GM19372 (cell line): ENCODE data around the gene CERS1.
A peak's percentile ranks its signal among the peaks of the same experiment; 100 is the strongest.

Experiments
- ATAC-seq: cut with Tn5 transposase; IDR thresholded peaks from one replicate; pipeline ENCODE4 v1.9.1; 2021; ENCODE audit warnings: mild to moderate bottlenecking, low read depth, moderate library complexity; ENCODE audit not compliant: unreplicated experiment

The CERS1 gene

DNA sequence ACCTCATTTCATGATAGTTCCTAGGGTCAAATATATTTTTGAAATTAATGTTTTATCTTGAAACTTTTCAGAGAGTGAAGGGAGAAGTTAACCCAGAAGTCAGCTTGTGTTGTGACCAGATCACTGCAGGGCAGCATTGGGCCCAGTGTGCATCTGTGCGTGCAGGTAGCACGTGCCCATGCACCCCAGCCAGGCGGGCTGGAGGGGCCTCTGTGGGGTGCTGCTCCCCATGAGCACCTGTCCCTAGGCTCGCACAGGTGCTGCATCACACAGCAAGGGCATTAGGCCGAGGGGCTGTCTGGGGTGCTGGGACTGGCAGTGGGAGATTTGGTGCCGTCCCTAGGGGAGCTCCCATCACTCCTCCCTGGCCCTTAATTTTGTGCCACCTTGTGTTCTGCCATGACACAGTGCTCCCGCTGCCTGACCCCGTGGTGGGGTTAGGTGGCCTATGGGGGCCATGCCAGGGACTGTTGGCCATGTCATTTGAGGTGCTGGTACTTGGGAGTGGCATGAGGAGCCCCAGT, 51.1 kb downstream of the CERS1 start:
- no peak for ATAC-seq

DNA sequence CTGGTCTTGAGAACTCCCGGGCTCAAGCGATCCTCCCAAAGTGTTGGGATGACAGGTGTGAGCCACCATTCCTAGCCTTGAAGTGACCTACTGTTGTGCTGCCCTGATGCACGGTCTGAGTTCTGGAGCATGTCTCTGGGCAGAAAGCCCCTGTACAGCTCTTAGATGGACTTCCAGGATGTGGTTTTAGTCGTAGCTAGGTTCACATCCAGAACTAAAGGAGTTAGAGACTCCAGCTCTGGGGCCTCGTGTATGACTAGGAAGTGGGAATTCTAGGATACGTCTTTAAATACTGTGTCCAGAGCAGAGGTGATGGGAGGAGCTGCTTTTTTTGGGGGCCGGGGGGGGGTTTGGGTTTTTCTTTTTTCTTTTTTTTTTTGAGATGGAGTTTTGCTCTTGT, 52.0 kb downstream of the CERS1 start:
- no peak for ATAC-seq

DNA sequence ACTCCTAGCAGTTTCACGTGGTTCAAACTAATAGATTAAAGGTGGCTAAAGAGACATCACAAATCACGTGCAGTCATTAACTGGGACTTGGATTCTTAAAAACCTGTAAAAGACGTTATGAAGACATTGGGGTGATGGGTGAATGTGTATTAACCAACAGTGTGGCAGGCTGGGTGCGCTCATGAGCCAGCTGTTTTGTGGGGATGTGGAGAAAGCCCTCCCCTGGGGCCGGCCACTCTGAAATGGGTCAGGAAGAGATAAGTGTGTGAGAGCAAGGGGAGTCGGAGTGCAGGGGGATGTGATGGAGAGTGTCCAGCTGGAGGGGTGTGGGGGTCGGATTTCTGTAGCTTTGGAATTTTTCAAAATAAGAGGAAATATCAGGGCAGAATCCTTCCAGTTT, 53.8 kb downstream of the CERS1 start:
- ATAC-seq, result no peak

DNA sequence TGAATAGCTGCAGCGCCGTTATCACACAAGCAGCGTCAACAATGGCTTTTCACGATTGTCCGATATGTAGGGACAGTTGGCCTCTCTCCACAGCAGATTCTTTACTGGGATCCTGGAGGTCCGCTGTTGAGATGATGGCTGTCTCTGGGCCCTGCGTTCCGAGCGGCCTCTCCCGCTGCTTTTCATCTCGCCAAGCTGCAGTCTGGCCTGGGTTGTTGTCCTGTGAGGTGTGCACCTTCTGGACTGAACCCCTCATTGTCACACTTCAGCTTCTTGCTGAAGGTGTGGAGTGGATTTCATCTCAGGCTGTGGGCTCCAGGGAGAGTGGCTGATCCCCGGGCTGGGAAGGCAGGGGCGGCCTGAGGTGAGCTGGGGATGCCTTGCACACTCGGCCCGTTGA, 54.6 kb downstream of the CERS1 start:
- no peak for ATAC-seq

DNA sequence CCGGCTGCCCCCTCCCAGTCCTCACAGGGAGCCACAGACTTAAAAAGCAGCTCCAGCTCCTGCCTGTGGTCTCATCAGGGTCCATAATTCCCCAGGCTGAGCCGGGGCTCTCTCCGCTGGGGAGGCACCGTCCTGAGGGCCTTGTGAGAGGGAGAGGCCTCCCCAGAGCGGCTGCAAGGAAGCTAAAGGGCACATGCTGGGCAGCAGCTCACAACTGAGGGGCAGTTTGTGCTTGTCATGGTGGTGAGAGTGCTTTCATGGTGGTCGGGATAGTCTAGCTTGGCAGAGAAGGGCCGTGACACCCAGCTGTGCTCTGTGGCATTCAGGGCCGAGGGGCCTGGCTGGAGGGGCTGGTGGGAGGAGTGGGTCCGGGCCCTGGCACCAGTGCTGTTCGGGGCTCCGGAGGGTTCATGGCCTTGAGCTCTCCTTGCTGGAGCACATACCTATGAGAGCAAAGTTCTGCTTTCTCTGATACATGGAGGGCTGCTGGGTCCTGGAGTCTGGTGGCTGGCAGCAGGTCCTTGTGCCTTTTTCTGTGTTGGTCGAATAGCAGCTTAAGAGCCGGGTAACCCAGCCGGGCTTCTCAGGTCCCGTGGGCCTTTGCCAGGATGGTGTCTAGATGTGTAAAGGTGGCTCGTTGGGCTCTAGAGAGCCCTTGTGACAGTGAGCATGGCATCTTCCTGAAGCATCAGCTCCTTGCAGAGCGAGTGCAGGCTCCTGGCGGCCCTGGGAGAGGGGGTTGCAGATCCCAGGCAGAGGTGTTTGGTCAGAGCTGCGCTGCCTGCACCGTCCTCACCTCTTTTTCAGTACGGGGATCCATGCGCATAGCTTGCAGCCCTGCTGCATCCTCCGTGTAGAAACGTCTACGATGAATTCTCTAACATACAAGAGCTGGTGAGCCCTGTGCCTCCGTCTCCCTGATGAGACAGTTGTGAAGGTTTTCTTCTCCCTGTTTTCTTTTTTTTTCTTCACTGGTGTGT, 55.4 kb downstream of the CERS1 start:
- ATAC-seq, result no peak

DNA sequence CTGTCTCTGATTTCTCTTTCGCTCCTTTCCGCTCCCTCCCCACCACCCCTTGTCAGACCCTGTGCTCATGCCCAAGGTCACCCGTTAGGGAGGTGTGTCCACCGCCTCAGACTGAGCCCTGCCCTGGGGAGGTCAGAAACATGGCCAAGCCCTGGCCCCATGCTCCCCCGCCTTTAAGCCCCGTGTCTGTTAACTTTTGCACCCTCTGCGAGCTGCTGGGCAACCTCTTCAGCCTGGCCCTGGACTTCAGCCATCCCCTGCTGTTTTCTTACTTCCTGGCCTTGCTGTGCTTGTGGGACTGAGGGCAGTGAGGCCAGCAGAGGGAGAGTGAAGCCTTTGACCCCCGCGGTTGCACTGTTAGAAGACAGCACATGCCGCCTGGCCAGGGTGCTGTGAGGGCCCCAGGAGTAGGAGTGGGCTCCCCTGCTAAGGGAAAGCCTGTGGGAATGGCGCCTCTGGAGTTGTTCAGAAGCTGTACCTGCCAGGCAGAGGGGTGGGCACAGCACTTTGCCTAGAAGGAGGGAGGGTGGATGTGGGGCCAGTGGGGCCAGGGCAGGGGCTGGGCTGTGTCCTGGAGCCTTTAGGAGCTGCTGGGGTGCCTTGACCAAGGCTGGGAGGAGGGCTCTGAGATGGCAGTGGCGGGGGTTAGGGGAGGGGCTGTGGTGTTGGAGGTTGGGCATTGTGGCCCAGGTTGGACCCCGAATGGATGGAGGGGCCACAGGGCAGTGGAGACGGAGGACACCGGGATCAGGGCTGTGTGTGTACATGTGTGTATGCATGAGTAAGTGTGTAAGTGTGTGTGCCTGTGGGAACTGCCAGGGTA, 56.3 kb downstream of the CERS1 start:
- ATAC-seq, result no peak

DNA sequence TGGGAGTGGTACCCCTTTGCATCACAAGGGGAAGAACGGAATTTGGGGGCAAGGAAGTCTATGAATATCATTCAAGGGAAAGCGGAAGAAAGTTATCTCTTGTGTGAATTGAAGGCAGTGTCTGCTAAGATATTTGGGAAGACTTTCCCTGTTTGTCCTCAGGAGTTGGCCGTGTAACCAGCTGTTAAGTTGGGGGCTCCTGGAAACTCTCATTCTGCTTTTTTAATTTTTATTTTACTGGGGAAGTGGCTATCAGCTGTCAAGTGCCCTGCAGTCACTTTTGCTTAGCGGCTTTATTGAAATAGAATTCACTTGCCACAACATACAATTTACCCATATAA, 61.3 kb downstream of the CERS1 start:
- no peak for ATAC-seq

DNA sequence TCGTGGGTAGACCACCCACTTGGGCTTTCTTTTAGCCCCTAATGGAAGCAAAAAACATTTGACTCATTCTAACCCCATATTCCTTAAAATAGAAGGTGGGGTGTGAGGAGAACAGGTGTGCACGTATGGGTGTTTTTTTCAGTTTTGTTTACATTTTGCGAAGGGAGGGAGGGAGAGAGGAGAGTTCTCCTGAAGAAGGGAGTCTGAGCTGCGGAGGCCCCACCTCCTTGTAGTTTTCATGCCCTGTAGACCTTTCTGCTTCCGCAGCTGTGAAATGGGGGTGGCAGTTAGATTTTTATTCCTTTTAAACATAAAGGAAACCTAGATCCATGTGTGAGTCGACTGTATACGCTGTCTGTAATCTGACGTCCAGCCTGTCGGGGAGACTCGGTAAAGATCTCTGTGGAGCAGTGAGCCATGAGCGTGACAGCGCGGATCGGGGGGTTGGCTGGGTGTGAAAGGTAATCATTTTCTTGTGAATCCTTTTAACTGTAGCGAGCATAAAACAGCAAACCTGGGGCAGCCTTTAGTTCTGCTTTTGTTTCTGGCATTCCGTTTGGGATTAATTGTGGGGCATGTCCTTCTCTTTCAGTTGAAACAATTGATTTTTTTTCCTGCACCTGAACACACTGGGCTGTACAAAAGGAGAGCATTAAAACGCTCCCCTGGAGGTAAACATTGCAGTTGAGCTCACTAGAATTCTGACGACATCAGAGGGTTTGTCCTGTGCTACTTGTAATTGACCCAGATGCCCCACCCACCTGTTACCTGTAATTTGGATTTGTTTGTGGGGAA, 61.9 kb downstream of the CERS1 start:
- no peak for ATAC-seq

DNA sequence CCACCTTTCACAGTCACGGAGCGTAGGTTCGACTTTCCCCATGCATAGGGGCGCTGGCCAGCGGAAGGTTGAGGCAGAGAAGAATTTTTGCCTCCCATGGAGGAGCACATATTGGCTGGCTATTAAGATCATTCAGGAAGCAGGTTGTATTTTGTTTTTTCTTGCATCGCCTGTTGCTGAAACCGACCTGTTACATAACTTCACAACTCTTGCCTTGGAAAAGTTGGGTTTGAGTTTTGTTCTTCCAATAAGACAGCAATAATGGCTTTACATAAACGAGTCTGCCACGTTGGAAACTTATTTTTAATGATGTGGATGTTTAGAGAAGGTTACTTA, 62.8 kb downstream of the CERS1 start:
- no peak for ATAC-seq

DNA sequence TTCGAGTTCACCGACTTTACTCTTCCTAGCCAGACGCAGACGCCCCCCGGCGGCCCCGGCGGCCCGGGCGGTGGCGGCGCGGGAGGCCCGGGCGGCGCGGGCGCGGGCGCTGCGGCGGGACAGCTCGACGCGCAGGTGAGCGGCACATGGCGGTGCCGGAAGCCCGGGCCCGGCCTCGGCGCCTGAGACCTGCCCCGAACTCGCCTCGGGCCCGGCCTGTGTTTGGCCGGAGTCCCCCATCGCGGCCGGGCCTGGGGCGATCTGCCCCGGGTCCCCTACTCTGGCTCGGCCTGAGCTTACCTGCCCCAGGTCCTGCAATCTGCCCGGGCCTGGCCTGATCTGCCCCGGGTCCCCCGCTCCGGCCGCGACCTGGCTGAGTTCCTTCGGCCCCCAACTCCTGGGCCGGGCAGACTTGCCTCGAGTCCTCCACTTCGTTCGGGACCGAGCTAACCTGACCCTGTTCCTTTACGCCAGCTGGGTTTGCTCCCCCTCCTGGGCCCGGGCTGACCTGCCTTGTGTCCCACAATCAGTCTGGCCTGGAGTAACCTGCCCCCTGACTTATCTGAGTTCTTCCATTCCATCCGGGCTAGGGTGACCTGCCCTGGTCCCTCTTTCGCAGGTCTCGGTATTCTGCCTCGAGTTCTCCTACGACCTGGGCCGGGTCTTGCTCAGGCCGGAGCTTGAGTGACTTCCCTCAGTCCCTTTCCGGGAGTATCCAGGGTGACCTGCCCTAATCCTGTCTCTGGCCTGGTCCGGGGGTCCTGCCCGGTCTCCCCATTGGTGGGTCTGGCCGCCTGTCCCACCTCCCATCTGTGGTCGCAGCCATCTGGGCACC, 63.4 kb downstream of the CERS1 start:
- peak; percentile 28 for ATAC-seq

DNA sequence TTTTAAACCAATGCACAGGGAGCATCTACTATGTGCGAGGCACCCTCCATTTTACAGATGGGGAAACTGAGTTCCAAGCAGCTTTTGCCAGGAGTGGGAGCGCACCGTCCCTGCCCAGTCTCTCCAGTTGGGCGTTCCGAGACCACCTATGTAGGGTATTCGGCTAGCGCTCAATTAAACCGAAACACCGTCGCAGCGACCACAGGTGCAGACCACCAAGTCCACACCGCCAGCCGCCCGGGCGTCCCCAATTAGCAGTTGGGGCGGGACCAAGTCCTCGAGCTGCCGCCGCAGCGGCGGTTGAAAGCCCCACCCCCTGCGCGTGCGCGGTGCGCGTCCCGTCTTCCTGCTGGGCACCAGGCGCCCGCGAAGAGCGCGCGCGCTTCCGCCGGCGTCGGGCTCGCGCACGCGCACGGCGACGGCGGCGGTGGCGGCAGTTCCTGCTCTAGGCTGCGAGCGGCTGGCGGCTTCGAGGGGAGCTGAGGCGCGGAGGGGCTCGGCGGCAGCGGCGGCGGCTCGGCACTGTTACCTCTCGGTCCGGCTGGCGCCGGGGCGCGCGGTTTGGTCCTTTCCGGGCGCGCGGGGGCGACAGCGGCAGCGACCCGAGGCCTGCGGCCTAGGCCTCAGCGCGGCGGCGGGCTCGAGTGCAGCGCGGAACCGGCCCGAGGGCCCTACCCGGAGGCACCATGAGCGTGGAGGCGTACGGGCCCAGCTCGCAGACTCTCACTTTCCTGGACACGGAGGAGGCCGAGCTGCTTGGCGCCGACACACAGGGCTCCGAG, 64.2 kb downstream of the CERS1 start, which contains the start of gene UPF1:
UPF1 (plus strand) TSS at position 436 of the 782 bp plus-strand sequence; CDS start at position 687, 251 bp downstream.
- ATAC-seq, result peak; percentile 75

DNA sequence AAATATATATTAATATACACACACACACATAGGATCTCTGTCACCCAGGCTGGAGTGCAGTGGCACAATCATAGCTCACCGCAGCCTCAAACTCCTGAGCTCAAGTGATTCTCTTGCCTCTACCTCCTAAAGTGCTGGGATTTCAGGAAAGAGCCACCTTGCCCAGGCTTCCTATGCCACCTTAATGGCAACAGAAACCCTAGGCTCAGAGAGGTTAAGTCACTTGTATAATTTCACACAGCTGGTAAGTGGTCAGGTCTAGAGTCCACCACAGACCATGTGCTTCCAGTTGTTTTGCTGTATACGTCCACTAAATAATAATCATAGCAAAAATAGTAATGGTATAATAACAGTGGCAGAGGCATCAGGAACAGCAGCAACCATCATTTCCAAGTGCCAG, 65.5 kb downstream of the CERS1 start:
- ATAC-seq, result no peak

DNA sequence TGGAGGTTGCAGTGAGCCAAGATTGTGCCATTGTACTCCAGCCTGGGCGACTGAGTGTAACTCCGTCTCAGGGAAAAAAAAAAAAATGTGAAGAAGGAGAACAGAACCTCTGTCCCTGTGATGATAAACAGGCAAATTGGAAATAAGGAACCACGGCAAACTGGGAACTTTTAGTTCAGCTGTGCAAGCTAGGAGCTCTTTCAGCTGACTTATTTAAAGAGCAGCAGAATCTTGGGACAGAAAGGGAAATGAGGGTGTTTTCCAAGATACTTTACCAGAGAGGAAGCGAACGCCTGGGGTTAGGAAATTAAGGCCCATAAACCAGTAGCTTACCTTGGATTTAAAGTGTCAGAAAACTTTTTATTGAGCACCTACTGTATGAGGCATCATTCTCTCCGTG, 67.2 kb downstream of the CERS1 start:
- no peak for ATAC-seq
